GM19193 (cell line): Measurements from ENCODE around the gene BRD9.
A peak's percentile ranks its signal among the peaks of the same experiment; 100 is the strongest.

Experiments used
- POLR2A ChIP-seq: IDR thresholded peaks from 4 replicates; pipeline ENCODE4 v1.6.1; 2011; ENCODE audit not compliant: insufficient read depth, insufficient read length; ENCODE audit errors: extremely low read depth

The BRD9 gene

GRCh38 chr5:892394-893136 is at the start of gene BRD9, which contains the start of gene TRIP13:
BRD9 (minus strand) TSS chr5:892801; CDS start chr5:892657, 144 bp downstream.
TRIP13 (plus strand) TSS chr5:892884; CDS start chr5:892999, 115 bp downstream.
- peak; percentile 83 for TF ChIP-seq POLR2A

GRCh38 chr5:939368-939767 is 46.8 kb upstream of the BRD9 start:
- no peak for TF ChIP-seq POLR2A

GRCh38 chr5:937151-937924 is 44.7 kb upstream of the BRD9 start:
- no peak for TF ChIP-seq POLR2A

GRCh38 chr5:936149-937144 is 43.8 kb upstream of the BRD9 start:
- no peak for TF ChIP-seq POLR2A

GRCh38 chr5:935510-936084 is 43.0 kb upstream of the BRD9 start:
- TF ChIP-seq POLR2A, result no peak

GRCh38 chr5:933251-933861 is 40.8 kb upstream of the BRD9 start:
- no peak for TF ChIP-seq POLR2A

- TF ChIP-seq POLR2A, result no peak
Measured at GRCh38 chr5:932628-933250, 40.1 kb upstream of the BRD9 start.

- no peak for TF ChIP-seq POLR2A
Measured at GRCh38 chr5:932151-932627, 39.6 kb upstream of the BRD9 start.

GRCh38 chr5:931570-932145 is 39.1 kb upstream of the BRD9 start:
- TF ChIP-seq POLR2A, result no peak

GRCh38 chr5:930866-931265 is 38.3 kb upstream of the BRD9 start:
- TF ChIP-seq POLR2A, result no peak

- no peak for TF ChIP-seq POLR2A
Measured at GRCh38 chr5:929596-929995, 37.0 kb upstream of the BRD9 start.

- no peak for TF ChIP-seq POLR2A
Measured at GRCh38 chr5:927172-928015, 34.8 kb upstream of the BRD9 start.
